Mesendoderm (in vitro differentiated cells): ENCODE measurements around the gene FBLN1.
"Not testable (repeated sequence)": the region's sequence is repeated elsewhere in the genome, so short reads cannot be mapped to it uniquely, and the experiment has no call there.

Source experiments
- DNase-seq: peaks from one replicate; pipeline ENCODE4 v3.0.0; 2013
- H2AK5ac ChIP-seq: 2 replicates; pipeline ENCODE4 v1.6.1; 2013; ENCODE audit warnings: low read length, inconsistent platforms
- H2BK120ac ChIP-seq: 2 replicates; pipeline ENCODE4 v1.6.1; 2013; ENCODE audit warnings: low read depth, mild to moderate bottlenecking, low read length, moderate library complexity, mixed read lengths
- H2BK15ac ChIP-seq: replicated peaks from 2 replicates; pipeline ENCODE4 v1.6.1; 2013; ENCODE audit warnings: low read depth, mild to moderate bottlenecking, moderate library complexity
- H2BK5ac ChIP-seq: 2 replicates; pipeline ENCODE4 v1.6.1; 2013; ENCODE audit warnings: low read length, inconsistent platforms
- H3K18ac ChIP-seq: 2 replicates; pipeline ENCODE4 v1.6.1; 2013; ENCODE audit warnings: mild to moderate bottlenecking, low read length, mixed read lengths
- H3K23ac ChIP-seq: one replicate; pipeline ENCODE4 v1.6.1; 2013; ENCODE audit warnings: low read length
- H3K27ac ChIP-seq: 2 replicates; pipeline ENCODE4 v1.5.1; 2013; ENCODE audit warnings: low read depth, mild to moderate bottlenecking, inconsistent platforms, low read length, moderate library complexity
- H3K27me3 ChIP-seq: 2 replicates; pipeline ENCODE4 v1.6.1; 2013; ENCODE audit warnings: low read length, control low read depth, mild to moderate bottlenecking, inconsistent platforms; ENCODE audit not compliant: insufficient read depth, poor library complexity
- H3K36me3 ChIP-seq: 2 replicates; pipeline ENCODE4 v1.6.1; 2013; ENCODE audit warnings: low read length, inconsistent platforms; ENCODE audit not compliant: control insufficient read depth, insufficient read depth
- H3K4ac ChIP-seq: one replicate; pipeline ENCODE4 v1.6.1; 2013; ENCODE audit warnings: low read depth, mild to moderate bottlenecking, low read length, moderate library complexity
- H3K4me1 ChIP-seq: 2 replicates; pipeline ENCODE4 v1.6.1; 2013; ENCODE audit warnings: low read depth, low read length, inconsistent platforms; ENCODE audit not compliant: control insufficient read depth
- H3K4me2 ChIP-seq: 2 replicates; pipeline ENCODE4 v1.6.1; 2013; ENCODE audit warnings: low read length
- H3K4me3 ChIP-seq: 2 replicates; pipeline ENCODE4 v1.5.1; 2013; ENCODE audit warnings: mild to moderate bottlenecking, low read length
- H3K56ac ChIP-seq: one replicate; pipeline ENCODE4 v1.6.1; 2013; ENCODE audit warnings: low read length
- H3K79me1 ChIP-seq: 2 replicates; pipeline ENCODE4 v1.6.1; 2013; ENCODE audit warnings: low read length, inconsistent platforms
- H3K79me2 ChIP-seq: 2 replicates; pipeline ENCODE4 v1.6.1; 2013; ENCODE audit warnings: mild to moderate bottlenecking, low read length; ENCODE audit not compliant: control insufficient read depth, insufficient read depth
- H3K9ac ChIP-seq: 2 replicates; pipeline ENCODE4 v1.6.1; 2013; ENCODE audit warnings: low read length, inconsistent platforms
- H4K5ac ChIP-seq: one replicate; pipeline ENCODE4 v1.6.1; 2013; ENCODE audit warnings: low read length
- H4K8ac ChIP-seq: one replicate; pipeline ENCODE4 v1.6.1; 2013; ENCODE audit warnings: low read depth, mild to moderate bottlenecking, control low read depth, low read length, moderate library complexity
- WGBS: extraction: QIAGEN DNeasy Blood & Tissue Kit; methylation state at CpG from one replicate; pipeline ENCODE4 v1.1.7; 2013; ENCODE audit warnings: low lambda C conversion rate, missing lambda C conversion rate; ENCODE audit not compliant: insufficient coverage; ENCODE audit errors: extremely low coverage; 5-methylcytosine and 5-hydroxymethylcytosine counted together

The FBLN1 gene

DNA sequence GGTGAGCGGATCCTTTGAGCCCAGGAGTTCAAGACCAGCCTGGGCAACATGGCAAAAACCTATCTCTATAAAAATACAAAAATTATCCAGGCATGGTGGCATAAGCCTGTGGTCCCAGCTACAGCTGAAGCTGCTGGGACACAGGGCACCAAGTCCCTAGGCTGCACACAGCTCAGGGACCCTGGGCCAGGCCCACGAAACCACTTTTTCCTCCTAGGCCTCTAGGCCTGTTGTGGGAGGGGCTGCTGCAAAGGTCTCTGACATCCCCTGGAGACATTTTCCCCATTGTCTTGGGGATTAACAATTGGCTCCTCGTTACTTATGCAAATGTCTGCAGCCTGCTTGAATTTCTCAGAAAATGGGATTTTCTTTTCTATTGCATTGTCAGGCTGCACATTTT is 39.0 kb upstream of the FBLN1 start:
- not testable (repeated sequence) for H3K36me3 ChIP-seq, H3K27me3 ChIP-seq, H2AK5ac ChIP-seq, H3K27ac ChIP-seq, H3K4ac ChIP-seq, H3K23ac ChIP-seq, H3K9ac ChIP-seq, H3K4me1 ChIP-seq, H3K18ac ChIP-seq, H4K8ac ChIP-seq, H2BK120ac ChIP-seq, H3K56ac ChIP-seq, DNase-seq, H2BK5ac ChIP-seq, H3K4me3 ChIP-seq, H4K5ac ChIP-seq, H3K79me1 ChIP-seq, H3K79me2 ChIP-seq, H2BK15ac ChIP-seq, H3K4me2 ChIP-seq
- WGBS = no CpG with 5 or more reads among the region's 3 CpGs

DNA sequence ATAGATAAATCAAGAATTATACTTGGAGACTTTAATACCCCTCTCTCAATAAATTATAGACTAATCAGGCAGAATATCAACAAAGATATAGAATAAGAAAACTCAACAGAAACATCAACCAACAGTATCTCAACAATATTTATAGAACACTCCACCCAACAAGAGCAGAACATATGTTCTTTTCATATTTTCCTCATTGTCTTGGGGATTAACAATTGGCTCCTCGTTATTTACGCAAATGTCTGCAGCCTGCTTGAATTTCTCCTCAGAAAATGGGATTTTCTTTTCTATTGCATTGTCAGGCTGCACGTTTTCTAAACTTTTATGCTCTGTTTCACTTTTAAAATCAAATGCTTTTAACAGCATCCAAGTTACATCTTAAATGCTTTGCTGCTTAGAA is 37.0 kb upstream of the FBLN1 start:
- H3K36me3 ChIP-seq = no peaks in the 10 kb centered on the region
- H3K9ac ChIP-seq = no peak overlapping the region
- H3K27me3 ChIP-seq = no peaks in the 10 kb centered on the region
- no peak overlapping the region for H3K27ac ChIP-seq
- H3K79me2 ChIP-seq = no peaks in the 10 kb centered on the region
- no peak for DNase-seq
- H3K18ac ChIP-seq = no peak overlapping the region
- H4K5ac ChIP-seq = no peak overlapping the region
- H2BK15ac ChIP-seq = no peak overlapping the region
- no peak overlapping the region for H3K56ac ChIP-seq
- H3K4me3 ChIP-seq = no peak overlapping the region
- H4K8ac ChIP-seq = no peak overlapping the region
- no peak overlapping the region for H2AK5ac ChIP-seq
- H2BK5ac ChIP-seq = no peak overlapping the region
- H3K4me1 ChIP-seq = no peaks in the 10 kb centered on the region
- H3K79me1 ChIP-seq = no peaks in the 10 kb centered on the region
- no peak overlapping the region for H2BK120ac ChIP-seq
- no peak overlapping the region for H3K4me2 ChIP-seq
- no peak overlapping the region for H3K4ac ChIP-seq
- H3K23ac ChIP-seq = no peak overlapping the region
- WGBS = no CpG with 5 or more reads among the region's 3 CpGs

DNA sequence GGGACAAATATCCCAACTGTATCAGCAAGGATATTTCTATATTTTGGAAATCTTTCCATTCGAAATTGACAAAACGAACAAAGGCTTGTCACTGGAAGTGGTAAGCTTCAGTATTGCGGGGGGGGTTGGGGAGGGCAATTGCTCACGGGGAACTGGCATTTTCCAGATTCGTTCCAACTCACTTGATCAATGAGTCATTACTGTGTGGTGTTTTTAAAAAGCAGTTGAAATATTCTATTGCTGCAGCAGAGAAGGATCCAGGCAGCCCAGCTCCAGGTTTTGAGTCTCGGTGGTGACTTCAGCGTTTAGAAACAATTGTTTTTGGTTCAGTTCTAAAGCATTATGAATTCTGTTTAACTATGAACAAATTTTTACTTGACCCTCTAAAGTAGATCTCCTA is 33.8 kb upstream of the FBLN1 start:
- Histone ChIP-seq H3K4me3 (no peak overlapping the region), H4K5ac (no peak overlapping the region), H3K79me1 (no peaks in the 10 kb centered on the region), H3K4ac (no peak overlapping the region), H2BK5ac (no peak overlapping the region), H3K4me1 (no peaks in the 10 kb centered on the region), H2AK5ac (no peak overlapping the region), H3K9ac (no peak overlapping the region), H3K79me2 (no peaks in the 10 kb centered on the region), H3K18ac (no peak overlapping the region), H4K8ac (no peak overlapping the region), H3K27ac (no peak overlapping the region), H3K36me3 (no peaks in the 10 kb centered on the region), H3K4me2 (no peak overlapping the region), H2BK120ac (no peak overlapping the region), H3K56ac (no peak overlapping the region), H3K27me3 (no peaks in the 10 kb centered on the region), H3K23ac (no peak overlapping the region), H2BK15ac (peak overlapping the region; percentile 79)
- no CpG with 5 or more reads among the region's 7 CpGs for WGBS
- DNase-seq = no peak

DNA sequence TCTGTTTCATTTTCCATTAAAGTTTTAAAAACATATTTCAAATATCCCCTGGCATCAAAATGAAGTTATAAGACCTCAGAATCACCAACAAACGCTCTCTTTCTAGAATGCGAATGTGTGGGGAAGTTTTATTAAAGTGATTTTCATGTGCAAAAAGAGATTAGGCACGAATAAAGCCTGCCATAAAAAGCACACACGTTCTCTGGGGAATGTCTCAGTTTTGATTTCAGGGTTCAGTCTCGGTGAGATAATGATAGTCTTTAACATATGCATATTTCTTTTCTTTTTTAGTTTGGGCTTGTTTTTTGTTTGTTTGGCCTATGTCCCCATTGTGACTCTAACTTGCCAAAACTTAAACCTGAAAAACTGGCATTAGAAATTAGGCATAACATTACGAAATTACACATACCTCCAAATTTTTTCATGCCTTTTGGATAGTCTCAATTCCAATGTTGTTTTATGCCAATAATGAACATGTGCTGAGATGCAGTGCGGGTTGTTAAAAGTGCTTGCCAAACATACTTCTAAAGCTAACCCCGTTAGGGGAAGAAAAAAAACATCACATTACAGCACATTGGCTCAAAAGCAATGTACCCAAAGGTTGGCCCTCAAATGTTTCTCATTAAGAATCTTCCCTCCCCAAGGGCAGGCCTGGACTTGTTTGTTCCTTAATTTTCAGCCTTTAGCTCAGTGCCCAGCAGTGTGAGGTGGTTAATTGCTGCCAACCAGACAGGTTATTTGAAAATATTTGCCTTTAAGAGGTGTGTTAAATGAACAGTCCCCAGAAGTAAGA is 33.2 kb upstream of the FBLN1 start:
- no peak overlapping the region for H3K9ac ChIP-seq
- no peaks in the 10 kb centered on the region for H3K79me2 ChIP-seq
- no peaks in the 10 kb centered on the region for H3K36me3 ChIP-seq
- H2BK15ac ChIP-seq = peak overlapping the region; percentile 79
- no peaks in the 10 kb centered on the region for H3K79me1 ChIP-seq
- no peak overlapping the region for H3K23ac ChIP-seq
- no peak overlapping the region for H2BK5ac ChIP-seq
- WGBS = no CpG with 5 or more reads among the region's 8 CpGs
- peak overlapping the region; percentile 40 for H3K56ac ChIP-seq
- H3K4me2 ChIP-seq = no peak overlapping the region
- H3K4ac ChIP-seq = peak overlapping the region; percentile 9
- no peaks in the 10 kb centered on the region for H3K27me3 ChIP-seq
- H4K8ac ChIP-seq = no peak overlapping the region
- H3K4me1 ChIP-seq = no peaks in the 10 kb centered on the region
- no peak for DNase-seq
- no peak overlapping the region for H3K4me3 ChIP-seq
- H2BK120ac ChIP-seq = no peak overlapping the region
- no peak overlapping the region for H2AK5ac ChIP-seq
- H3K18ac ChIP-seq = peak overlapping the region; percentile 83
- no peak overlapping the region for H3K27ac ChIP-seq
- no peak overlapping the region for H4K5ac ChIP-seq

DNA sequence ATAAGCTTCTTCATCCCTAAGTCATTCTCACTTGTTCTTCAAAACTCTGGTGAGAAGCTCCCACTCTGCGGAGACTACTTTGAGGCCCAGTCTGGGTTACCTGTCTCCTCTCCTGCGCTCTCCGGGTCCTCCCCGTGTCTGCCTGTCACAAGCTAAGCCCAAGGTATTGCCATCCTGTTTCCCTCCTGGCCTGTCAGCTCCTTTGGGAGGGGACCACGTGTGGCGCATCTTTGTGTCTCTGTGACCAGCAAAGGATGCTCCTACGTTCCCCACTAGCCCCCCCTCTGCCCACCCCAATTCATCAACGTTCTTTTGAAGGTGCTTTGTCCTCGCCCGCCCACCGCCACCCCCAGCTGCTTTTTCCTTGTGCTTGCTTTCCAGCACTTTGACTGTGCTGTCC is 31.8 kb upstream of the FBLN1 start:
- no peak overlapping the region for H2AK5ac ChIP-seq
- H3K18ac ChIP-seq = no peak overlapping the region
- no peak overlapping the region for H3K4me2 ChIP-seq
- H3K56ac ChIP-seq = no peak overlapping the region
- H3K79me2 ChIP-seq = no peaks in the 10 kb centered on the region
- no peak overlapping the region for H3K4me3 ChIP-seq
- H2BK120ac ChIP-seq = no peak overlapping the region
- H3K36me3 ChIP-seq = no peaks in the 10 kb centered on the region
- H3K27ac ChIP-seq = no peak overlapping the region
- no CpG with 5 or more reads among the region's 11 CpGs for WGBS
- H3K23ac ChIP-seq = no peak overlapping the region
- H3K9ac ChIP-seq = no peak overlapping the region
- H3K4me1 ChIP-seq = no peaks in the 10 kb centered on the region
- H3K79me1 ChIP-seq = no peaks in the 10 kb centered on the region
- H4K8ac ChIP-seq = no peak overlapping the region
- H2BK5ac ChIP-seq = no peak overlapping the region
- no peak for DNase-seq
- no peak overlapping the region for H2BK15ac ChIP-seq
- H4K5ac ChIP-seq = no peak overlapping the region
- H3K27me3 ChIP-seq = no peaks in the 10 kb centered on the region
- no peak overlapping the region for H3K4ac ChIP-seq

DNA sequence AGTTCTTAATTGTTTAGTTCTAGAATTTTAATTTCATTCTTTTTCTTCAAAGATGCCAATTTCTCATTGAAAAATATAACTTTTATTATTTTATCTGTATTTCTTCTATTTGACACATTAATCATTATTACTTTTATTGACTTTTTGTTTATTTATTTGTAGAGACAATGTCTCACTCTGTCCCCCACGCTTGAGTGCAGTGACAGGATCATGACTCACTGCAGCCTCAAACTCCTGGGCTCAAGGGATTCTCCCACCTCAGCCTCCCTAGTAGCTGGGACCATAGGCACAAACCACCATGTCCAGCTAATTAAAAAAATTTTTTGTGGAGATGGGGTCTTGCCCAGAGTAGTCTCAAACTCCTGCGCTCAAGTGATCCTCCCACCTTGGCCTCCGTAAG is 30.3 kb upstream of the FBLN1 start:
- no peaks in the 10 kb centered on the region for H3K79me1 ChIP-seq
- no peak overlapping the region for H2BK15ac ChIP-seq
- no peak overlapping the region for H3K9ac ChIP-seq
- H3K18ac ChIP-seq = no peak overlapping the region
- no peak overlapping the region for H3K4ac ChIP-seq
- no peak overlapping the region for H2AK5ac ChIP-seq
- no peaks in the 10 kb centered on the region for H3K79me2 ChIP-seq
- H3K4me3 ChIP-seq = no peak overlapping the region
- no peak overlapping the region for H3K4me2 ChIP-seq
- no peak overlapping the region for H2BK5ac ChIP-seq
- no peaks in the 10 kb centered on the region for H3K27me3 ChIP-seq
- no peak overlapping the region for H4K5ac ChIP-seq
- no peak overlapping the region for H2BK120ac ChIP-seq
- H3K23ac ChIP-seq = no peak overlapping the region
- no peak overlapping the region for H3K56ac ChIP-seq
- DNase-seq = no peak
- H4K8ac ChIP-seq = no peak overlapping the region
- H3K27ac ChIP-seq = no peak overlapping the region
- H3K4me1 ChIP-seq = no peaks in the 10 kb centered on the region
- no CpG with 5 or more reads among the region's 3 CpGs for WGBS
- H3K36me3 ChIP-seq = no peaks in the 10 kb centered on the region
